GM18505 (cell line): ENCODE results near the gene GRHL3.

ENCODE experiments used
- ATAC-seq: cut with Tn5 transposase; IDR thresholded peaks from one replicate; pipeline ENCODE4 v1.9.1; 2021; ENCODE audit not compliant: unreplicated experiment
- POLR2A ChIP-seq: IDR thresholded peaks from 4 replicates; pipeline ENCODE4 v1.6.1; 2011; ENCODE audit warnings: borderline replicate concordance; ENCODE audit not compliant: insufficient read depth, insufficient read length; ENCODE audit errors: extremely low read depth

GRHL3 gene

DNA sequence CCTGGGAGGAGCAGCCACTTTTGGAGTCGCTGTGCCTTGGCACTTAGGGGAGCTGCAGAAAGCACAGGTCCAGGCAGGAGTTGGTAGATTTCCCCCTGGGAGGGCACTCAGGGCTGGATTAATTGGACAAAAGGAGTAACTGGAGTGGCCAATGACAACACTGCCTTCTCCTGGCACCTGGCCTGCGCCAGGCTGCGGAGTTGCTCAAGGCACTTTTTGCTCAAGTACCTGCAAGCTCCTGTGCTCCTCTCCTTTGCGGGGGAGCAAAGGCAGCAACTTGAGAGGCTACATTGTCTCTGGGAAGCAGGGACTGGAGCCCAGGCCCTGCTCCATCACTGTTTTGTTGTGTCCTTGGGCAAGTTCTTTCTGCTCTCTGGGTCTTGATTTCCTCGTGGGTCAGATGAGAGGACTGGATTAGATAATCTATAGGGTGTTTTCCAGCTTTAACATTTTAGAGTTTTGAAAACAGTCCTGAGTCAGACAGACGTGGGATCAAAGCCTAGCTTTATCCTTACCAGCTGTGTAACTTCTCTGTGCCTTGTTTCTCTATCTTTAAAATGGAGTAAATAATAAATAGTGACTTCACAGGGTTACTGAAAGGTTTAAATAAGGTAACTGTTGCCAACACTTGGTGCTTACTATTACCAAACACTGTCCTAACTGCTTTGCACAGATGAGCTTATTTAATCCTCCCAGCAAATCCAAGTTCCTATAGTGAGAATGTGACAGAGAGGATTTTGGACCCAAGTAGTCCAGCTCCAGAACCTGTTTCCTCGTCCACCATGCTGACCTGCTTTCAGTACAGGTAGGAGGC is 18.0 kb upstream of the GRHL3 start:
- no peak for TF ChIP-seq POLR2A
- ATAC-seq, result no peak

- no peak for ATAC-seq
- TF ChIP-seq POLR2A, result no peak
Measured at GRCh38 chr1:24301785-24302175, 17.4 kb upstream of the GRHL3 start.

GRCh38 chr1:24302209-24302611 is 16.9 kb upstream of the GRHL3 start:
- no peak for TF ChIP-seq POLR2A
- ATAC-seq, result no peak

DNA sequence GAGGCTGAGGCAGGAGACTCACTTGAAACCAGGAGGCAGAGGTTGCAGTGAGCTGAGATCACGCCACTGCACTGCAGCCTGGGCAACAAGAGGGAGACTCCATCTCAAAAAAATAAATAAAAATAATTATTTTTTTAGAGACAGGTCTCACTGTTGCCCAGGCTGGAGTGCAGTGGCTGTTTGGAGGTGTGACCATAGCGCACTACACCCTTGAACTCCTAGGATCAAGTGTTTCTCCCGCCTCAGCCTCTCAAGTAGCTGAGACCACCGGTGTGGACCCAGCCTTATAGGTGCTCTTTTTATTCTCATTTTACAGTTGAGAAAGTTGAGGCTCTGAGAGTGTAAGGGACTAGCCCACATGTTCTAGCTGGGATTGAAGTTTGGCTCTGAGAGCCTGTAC is 15.6 kb upstream of the GRHL3 start:
- no peak for TF ChIP-seq POLR2A
- ATAC-seq, result no peak

- ATAC-seq, result no peak
- no peak for TF ChIP-seq POLR2A
Measured at GRCh38 chr1:24304763-24305162, 14.4 kb upstream of the GRHL3 start.

- ATAC-seq, result no peak
- TF ChIP-seq POLR2A, result no peak
Measured at GRCh38 chr1:24308365-24309015, 10.7 kb upstream of the GRHL3 start.

- no peak for TF ChIP-seq POLR2A
- ATAC-seq, result no peak
Measured at GRCh38 chr1:24309762-24310485, 9.2 kb upstream of the GRHL3 start.

DNA sequence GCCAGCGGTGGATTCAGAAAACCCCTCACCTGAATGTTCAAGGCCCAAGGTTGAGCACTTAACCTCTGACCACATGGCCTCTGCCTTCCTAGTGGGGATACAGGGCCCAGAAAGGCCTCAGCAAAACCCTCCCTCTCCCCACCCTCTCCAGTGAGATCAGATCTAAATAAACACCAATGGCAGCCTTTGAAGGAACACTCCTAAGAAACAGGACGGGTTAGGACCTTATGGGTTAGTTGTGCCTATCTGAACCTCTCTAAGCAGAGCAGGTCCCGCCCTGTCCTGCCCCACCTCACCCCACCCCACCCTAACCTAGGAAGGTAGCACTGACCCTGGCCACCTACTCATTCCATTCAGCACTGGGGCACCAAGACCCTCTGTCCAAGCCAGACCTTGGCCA is 7.9 kb upstream of the GRHL3 start:
- no peak for ATAC-seq
- TF ChIP-seq POLR2A, result no peak

DNA sequence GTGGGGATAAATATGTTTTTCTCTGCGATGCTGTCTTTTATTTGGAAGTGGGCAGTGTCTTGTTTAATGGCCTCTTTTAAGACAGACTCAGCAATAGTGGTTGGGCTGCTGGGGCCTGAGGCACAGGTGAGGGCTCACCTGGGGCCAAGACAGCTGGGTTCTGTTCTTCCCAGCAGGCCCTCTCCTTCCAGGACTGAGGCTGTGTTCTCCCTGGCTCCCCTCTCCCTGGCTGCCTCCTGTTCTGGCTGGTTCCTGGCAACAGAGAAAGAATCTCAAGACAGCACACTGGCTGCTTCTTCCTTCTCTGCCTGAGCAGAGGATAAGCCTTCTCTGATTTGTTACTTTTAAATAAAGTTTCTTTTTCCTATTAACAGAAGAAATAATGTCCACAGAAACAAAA is 7.4 kb upstream of the GRHL3 start:
- ATAC-seq, result no peak

DNA sequence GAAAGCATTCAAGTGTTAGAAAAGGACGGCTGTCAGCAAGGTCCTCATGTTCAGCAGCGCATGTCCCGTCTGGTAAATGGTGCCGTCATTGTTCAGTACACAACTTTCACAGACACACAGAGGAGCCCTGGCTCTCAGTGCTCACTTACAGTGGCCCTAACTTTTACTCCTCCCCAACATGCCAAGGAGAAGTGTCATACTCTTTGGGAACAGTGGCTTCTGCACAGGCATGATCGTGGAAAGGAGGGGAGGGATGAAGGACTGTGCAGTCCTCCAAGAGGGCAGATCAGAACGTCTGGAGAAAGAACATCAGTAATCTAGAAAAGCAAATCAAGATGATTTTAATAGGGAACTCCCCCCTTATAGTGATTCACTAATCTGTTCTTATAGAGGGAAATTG is 3.8 kb upstream of the GRHL3 start:
- no peak for ATAC-seq
- no peak for TF ChIP-seq POLR2A

More for the DNA sequence above, 7.4 kb upstream of the GRHL3 start:
- no peak for TF ChIP-seq POLR2A

DNA sequence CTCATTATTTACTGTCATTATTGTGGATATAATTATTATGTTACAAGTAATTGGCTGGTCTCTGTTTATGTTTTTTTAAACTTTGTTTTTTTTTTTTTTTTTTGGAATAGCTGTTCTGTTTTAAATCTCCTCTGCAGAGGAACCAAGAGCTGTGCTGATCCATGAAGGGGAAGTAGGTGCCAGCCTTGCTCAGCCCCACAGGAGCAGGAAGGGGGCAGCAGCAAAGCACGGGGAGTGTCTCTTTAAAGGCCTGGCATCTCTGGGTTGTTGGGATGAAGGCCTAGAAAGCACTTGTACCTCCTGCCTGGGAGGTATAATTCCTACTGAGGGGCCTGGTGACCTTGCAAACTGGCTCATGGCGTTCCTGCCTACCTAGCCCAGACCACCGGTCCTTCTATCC is 2.5 kb upstream of the GRHL3 start:
- TF ChIP-seq POLR2A, result no peak
- ATAC-seq, result no peak

DNA sequence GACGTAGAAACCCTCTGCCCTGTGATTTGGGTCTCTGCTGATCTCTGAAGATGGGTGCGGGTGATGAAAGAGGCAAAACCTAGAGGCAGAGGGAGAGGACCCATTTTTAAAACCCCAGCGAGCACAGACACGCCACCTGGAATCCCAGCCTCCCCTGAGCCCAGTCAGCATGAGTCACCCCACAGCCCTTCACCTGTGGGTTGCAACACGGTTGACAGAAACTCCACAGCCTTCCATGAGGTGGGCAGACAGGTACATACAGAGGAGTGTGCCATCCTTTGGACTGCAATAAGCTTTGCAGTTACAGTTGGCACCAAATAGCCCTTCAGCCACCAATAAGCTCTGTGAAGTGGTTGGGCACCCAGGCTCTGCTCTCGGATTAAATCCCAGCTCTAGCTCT is 2.1 kb upstream of the GRHL3 start:
- ATAC-seq, result no peak
- no peak for TF ChIP-seq POLR2A

GRCh38 chr1:24317956-24318614 is 1.1 kb upstream of the GRHL3 start:
- ATAC-seq, result no peak
- TF ChIP-seq POLR2A, result no peak
